GM18861 (cell line): Measurements from ENCODE around the gene LILRB5.
"Not testable (repeated sequence)": the region's sequence is repeated elsewhere in the genome, so short reads cannot be mapped to it uniquely, and the experiment has no call there.

ENCODE experiments used
- ATAC-seq: cut with Tn5 transposase; IDR thresholded peaks from one replicate; pipeline ENCODE4 v1.9.1; 2021; ENCODE audit not compliant: unreplicated experiment

The LILRB5 gene

GRCh38 chr19:54243809-54244208, 13.3 kb downstream of the LILRB5 start:
- ATAC-seq, result not testable (repeated sequence)

- ATAC-seq, result not testable (repeated sequence)
Observed at GRCh38 chr19:54242646-54243045, 14.4 kb downstream of the LILRB5 start, which contains the start of gene LILRA6. LILRA6 (minus strand) TSS chr19:54242790.

- ATAC-seq, result not testable (repeated sequence)
Observed at GRCh38 chr19:54242234-54242633, 14.8 kb downstream of the LILRB5 start.

- ATAC-seq, result not testable (repeated sequence)
Observed at GRCh38 chr19:54240372-54241336, 16.4 kb downstream of the LILRB5 start.

GRCh38 chr19:54239491-54240371, 17.3 kb downstream of the LILRB5 start:
- not testable (repeated sequence) for ATAC-seq

- no peak for ATAC-seq
Observed at GRCh38 chr19:54233941-54234340, 23.1 kb downstream of the LILRB5 start.

GRCh38 chr19:54231077-54231931, 25.8 kb downstream of the LILRB5 start:
- ATAC-seq, result no peak

GRCh38 chr19:54230031-54230430, 27.0 kb downstream of the LILRB5 start:
- no peak for ATAC-seq

GRCh38 chr19:54229146-54229545, 27.9 kb downstream of the LILRB5 start:
- no peak for ATAC-seq

- ATAC-seq, result not testable (repeated sequence)
Observed at GRCh38 chr19:54224619-54225018, 32.5 kb downstream of the LILRB5 start.

- not testable (repeated sequence) for ATAC-seq
Observed at GRCh38 chr19:54223937-54224281, 33.2 kb downstream of the LILRB5 start.

- not testable (repeated sequence) for ATAC-seq
Observed at GRCh38 chr19:54223277-54223936, 33.7 kb downstream of the LILRB5 start.

GRCh38 chr19:54222474-54223276, 34.4 kb downstream of the LILRB5 start, which contains the start of gene LILRB3:
LILRB3 (minus strand) TSS chr19:54223007; CDS start chr19:54222976, 31 bp downstream.
- not testable (repeated sequence) for ATAC-seq

- ATAC-seq, result not testable (repeated sequence)
Observed at GRCh38 chr19:54221947-54222346, 35.1 kb downstream of the LILRB5 start.

GRCh38 chr19:54219702-54220101, 37.4 kb downstream of the LILRB5 start:
- not testable (repeated sequence) for ATAC-seq

- no peak for ATAC-seq
Observed at GRCh38 chr19:54218960-54219661, 38.0 kb downstream of the LILRB5 start.

- no peak for ATAC-seq
Observed at GRCh38 chr19:54218259-54218658, 38.8 kb downstream of the LILRB5 start.

- ATAC-seq, result not testable (repeated sequence)
Observed at GRCh38 chr19:54217517-54218247, 39.4 kb downstream of the LILRB5 start.
